MM.1S (cell line): ENCODE data around the gene SLIT3.

Source experiments
- EZH2phosphoT487 ChIP-seq: fragments of 300-600 bp; sonication (generic); IDR thresholded peaks from 2 replicates; pipeline ENCODE4 v1.6.1; 2018; ENCODE audit warnings: antibody characterized with exemption, low read length
- TF ChIP-seq, protein P1 (sequence below): fragments of 300-600 bp; sonication (generic); IDR thresholded peaks from 2 replicates; pipeline ENCODE4 v1.5.1; 2016; ENCODE audit warnings: antibody characterized with exemption, low read length, mixed read lengths

DNA sequence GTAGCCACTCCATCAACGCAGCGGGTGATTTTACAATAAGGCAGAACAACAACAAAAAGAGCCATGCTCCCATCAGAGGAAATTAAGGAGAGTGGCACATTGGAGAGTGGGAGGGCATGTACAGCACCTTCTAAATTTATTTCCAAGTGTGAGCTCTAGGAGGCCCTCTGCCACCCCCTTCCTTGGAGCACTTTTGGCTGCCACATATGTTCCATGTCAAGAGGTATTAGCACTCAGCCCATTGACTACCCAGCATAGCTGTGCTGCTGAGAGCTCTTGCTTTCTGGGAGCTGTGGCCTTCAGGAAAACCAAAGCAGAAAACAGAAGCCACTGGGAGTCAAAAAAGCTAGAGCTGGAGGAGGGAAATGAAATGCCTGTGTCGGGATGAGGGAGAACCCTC lies 521.6 kb downstream of the SLIT3 start:
- no peak for TF ChIP-seq EZH2phosphoT487
- TF ChIP-seq, protein P1, sequence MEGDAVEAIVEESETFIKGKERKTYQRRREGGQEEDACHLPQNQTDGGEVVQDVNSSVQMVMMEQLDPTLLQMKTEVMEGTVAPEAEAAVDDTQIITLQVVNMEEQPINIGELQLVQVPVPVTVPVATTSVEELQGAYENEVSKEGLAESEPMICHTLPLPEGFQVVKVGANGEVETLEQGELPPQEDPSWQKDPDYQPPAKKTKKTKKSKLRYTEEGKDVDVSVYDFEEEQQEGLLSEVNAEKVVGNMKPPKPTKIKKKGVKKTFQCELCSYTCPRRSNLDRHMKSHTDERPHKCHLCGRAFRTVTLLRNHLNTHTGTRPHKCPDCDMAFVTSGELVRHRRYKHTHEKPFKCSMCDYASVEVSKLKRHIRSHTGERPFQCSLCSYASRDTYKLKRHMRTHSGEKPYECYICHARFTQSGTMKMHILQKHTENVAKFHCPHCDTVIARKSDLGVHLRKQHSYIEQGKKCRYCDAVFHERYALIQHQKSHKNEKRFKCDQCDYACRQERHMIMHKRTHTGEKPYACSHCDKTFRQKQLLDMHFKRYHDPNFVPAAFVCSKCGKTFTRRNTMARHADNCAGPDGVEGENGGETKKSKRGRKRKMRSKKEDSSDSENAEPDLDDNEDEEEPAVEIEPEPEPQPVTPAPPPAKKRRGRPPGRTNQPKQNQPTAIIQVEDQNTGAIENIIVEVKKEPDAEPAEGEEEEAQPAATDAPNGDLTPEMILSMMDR = no peak
